Brain microvascular endothelial cell (primary cell): ENCODE data around the gene TMA16.
"Not testable (repeated sequence)": the region's sequence is repeated elsewhere in the genome, so short reads cannot be mapped to it uniquely, and the experiment has no call there.

Source experiments
- DNase-seq: peaks from one replicate; pipeline ENCODE4 v3.0.0-alpha.2; 2020
- H3K27ac ChIP-seq: fragments of 250-450 bp; sonication (Bioruptor Pico); 2 replicates; pipeline ENCODE4 v1.5.1; 2020; ENCODE audit warnings: mild to moderate bottlenecking, moderate library complexity
- H3K27me3 ChIP-seq: fragments of 250-450 bp; sonication (Bioruptor Pico); replicated peaks from 2 replicates; pipeline ENCODE4 v1.5.1; 2020; ENCODE audit warnings: mild to moderate bottlenecking
- H3K36me3 ChIP-seq: fragments of 250-450 bp; sonication (Bioruptor Pico); replicated peaks from 2 replicates; pipeline ENCODE4 v1.5.1; 2020; ENCODE audit warnings: mild to moderate bottlenecking
- H3K4me3 ChIP-seq: 2 replicates; pipeline ENCODE4 v1.5.1; 2011; ENCODE audit warnings: low read depth, mild to moderate bottlenecking, control low read depth, low read length, moderate library complexity
- in situ Hi-C: cut with HindIII; loops from 2 replicates; pipeline ENCODE4 v1.10.0; 2017; ENCODE audit warnings: low sequenced_read_pairs, low pct_ligation_motif_present
- TF ChIP-seq, protein P1 (sequence below): IDR thresholded peaks from 2 replicates; pipeline ENCODE4 v1.5.1; 2011; ENCODE audit warnings: low read depth, mild to moderate bottlenecking, moderate library complexity, low read length, control low read depth, inconsistent platforms; ENCODE audit errors: missing control alignments

The TMA16 gene

GRCh38 chr4:163535657-163536056 lies 41.2 kb downstream of the TMA16 start:
- no peaks in the 10 kb centered on the region for H3K27me3 ChIP-seq
- no peak overlapping the region for H3K4me3 ChIP-seq
- H3K27ac ChIP-seq: no peak overlapping the region
- TF ChIP-seq, protein P1, sequence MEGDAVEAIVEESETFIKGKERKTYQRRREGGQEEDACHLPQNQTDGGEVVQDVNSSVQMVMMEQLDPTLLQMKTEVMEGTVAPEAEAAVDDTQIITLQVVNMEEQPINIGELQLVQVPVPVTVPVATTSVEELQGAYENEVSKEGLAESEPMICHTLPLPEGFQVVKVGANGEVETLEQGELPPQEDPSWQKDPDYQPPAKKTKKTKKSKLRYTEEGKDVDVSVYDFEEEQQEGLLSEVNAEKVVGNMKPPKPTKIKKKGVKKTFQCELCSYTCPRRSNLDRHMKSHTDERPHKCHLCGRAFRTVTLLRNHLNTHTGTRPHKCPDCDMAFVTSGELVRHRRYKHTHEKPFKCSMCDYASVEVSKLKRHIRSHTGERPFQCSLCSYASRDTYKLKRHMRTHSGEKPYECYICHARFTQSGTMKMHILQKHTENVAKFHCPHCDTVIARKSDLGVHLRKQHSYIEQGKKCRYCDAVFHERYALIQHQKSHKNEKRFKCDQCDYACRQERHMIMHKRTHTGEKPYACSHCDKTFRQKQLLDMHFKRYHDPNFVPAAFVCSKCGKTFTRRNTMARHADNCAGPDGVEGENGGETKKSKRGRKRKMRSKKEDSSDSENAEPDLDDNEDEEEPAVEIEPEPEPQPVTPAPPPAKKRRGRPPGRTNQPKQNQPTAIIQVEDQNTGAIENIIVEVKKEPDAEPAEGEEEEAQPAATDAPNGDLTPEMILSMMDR: no peak
- in situ Hi-C loops: no loop called here
- H3K36me3 ChIP-seq: no peaks in the 10 kb centered on the region
- no peak for DNase-seq

GRCh38 chr4:163536091-163536490 lies 41.6 kb downstream of the TMA16 start:
- in situ Hi-C loops: no loop called here
- Histone ChIP-seq H3K27me3 (no peaks in the 10 kb centered on the region), H3K4me3 (no peak overlapping the region), H3K36me3 (no peaks in the 10 kb centered on the region), H3K27ac (no peak overlapping the region)
- TF ChIP-seq, protein P1: no peak
- DNase-seq: no peak

DNA sequence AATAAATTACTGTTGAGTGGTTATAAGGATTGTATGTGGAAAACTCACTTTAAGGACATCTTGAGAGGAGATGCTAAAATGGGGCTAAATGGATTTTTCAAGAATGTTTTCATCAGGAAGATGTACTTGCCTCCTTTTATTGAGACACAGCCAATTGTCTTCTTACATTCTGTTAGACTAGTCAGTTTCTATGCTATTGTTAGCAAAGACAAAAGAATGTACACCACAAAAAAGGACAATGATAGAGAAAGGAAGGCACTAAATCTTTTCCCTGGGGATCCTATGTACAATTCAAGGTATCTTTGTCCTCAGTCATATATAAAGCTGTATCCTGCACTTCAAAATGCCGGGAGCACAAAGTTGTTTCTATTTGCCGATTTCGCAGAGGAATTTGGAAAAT lies 42.6 kb downstream of the TMA16 start:
- in situ Hi-C loops: no loop called here
- no peaks in the 10 kb centered on the region for H3K27me3 ChIP-seq
- H3K27ac ChIP-seq: no peak overlapping the region
- TF ChIP-seq, protein P1: no peak
- no peaks in the 10 kb centered on the region for H3K36me3 ChIP-seq
- DNase-seq: no peak
- H3K4me3 ChIP-seq: no peak overlapping the region

DNA sequence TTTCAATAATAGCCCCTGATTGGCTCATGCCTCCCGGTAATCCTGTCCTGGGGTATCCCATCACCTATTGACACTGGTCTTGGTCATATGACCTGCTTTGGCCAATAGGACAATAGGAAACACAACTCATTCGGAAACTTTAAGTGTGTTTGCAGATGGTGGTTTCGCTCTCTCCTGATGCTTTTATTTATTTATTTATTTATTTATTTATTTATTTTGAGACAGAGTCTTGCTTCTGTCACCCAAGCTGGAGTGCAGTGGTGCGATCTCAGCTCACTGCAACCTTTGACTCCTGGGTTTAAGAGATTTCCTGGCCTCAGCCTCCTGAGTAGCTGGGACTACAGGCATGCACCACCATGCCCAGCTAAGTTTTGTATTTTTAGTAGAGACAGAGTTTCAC lies 44.3 kb downstream of the TMA16 start:
- in situ Hi-C loops, H3K27ac ChIP-seq, H3K4me3 ChIP-seq, H3K36me3 ChIP-seq, DNase-seq, H3K27me3 ChIP-seq: not testable (repeated sequence)

DNA sequence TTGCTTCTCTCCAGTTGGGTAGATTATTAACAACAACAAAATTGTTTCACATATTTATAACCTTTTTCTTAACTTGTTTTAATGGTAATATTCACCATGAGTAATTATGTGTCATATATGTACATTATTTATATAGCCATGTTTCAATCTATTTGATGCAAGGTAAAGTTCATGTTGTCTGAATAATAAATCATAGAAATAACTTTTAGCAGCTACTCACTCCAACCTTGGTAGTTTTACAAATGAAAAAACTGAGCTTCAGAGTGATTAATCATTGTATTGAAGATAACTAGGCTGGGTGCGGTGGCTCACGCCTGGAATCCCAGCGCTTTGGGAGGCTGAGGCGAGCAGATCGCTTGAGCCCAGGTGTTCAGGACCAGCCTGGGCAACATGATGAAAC lies 46.0 kb downstream of the TMA16 start:
- no peaks in the 10 kb centered on the region for H3K36me3 ChIP-seq
- in situ Hi-C loops: no loop called here
- H3K27ac ChIP-seq: peak overlapping the region; percentile 10
- H3K27me3 ChIP-seq: no peaks in the 10 kb centered on the region
- DNase-seq: no peak
- no peak overlapping the region for H3K4me3 ChIP-seq
- TF ChIP-seq, protein P1: no peak

DNA sequence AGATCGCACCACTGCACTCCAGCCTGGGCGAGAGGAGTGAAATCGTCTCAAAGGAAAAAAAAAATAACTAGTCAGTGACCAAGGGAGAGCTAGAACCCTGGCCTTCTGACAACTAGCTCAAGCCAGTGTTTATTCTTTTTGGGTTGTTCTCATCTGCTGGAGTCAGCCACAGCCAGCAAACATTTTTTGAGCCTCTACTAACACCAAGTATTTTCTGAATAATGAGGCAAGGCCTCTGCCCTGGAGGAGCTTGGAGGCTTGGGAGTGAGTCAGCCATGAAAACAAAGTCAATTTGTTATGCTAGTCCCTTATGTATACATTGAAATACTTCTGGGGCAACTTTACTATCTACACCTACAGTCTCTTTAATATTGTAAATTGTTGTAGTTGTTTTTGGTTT lies 46.5 kb downstream of the TMA16 start:
- Histone ChIP-seq H3K36me3 (no peaks in the 10 kb centered on the region), H3K27me3 (no peaks in the 10 kb centered on the region), H3K27ac (peak overlapping the region; percentile 31), H3K4me3 (no peak overlapping the region)
- peak; percentile 82 for DNase-seq
- in situ Hi-C loops: no loop called here
- TF ChIP-seq, protein P1: no peak

DNA sequence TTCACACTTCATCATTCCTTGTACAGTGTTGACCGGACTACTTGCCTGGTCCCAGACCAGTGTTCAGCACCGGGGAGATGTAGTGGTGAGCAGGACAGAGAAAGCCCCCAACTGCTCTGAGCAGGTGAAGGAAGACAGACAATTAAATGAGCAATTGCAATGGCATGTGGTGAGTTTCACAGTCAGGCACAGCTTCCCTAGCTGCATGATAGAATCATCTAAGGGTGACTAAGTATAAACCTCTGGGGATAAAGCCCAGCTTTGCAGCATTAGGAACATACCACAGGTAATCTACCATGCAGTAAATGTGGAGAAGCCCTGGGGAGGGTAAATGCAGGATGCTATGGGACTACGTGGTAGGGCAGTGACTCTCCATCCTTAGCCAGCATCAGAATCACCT lies 47.8 kb downstream of the TMA16 start:
- in situ Hi-C loops: no loop called here
- H3K27ac ChIP-seq: no peak overlapping the region
- no peaks in the 10 kb centered on the region for H3K36me3 ChIP-seq
- DNase-seq: peak; percentile 56
- no peak overlapping the region for H3K4me3 ChIP-seq
- no peaks in the 10 kb centered on the region for H3K27me3 ChIP-seq
- TF ChIP-seq, protein P1: no peak
